Measurements from ENCODE around the gene LRRC7. TPM values are rescaled to one million over a fixed set of nuclear protein-coding genes. Genes with fewer than 3 reads are reported as not detected.

LRRC7 gene
- total RNA-seq, 3 donors from 2014 or later (not counting 1 experiment from before 2014, with no cell fraction given): not detected

GRCh38 chr1:69651656-69652055, 83.9 kb downstream of the LRRC7 start:
- no peaks in the 10 kb centered on the region for H3K36me3 Mint-ChIP-seq
- no peak for TF ChIP-seq CTCF (IDR thresholded peaks at IDR 0.05)
- no peaks in the 10 kb centered on the region for H3K27me3 Mint-ChIP-seq (ENCODE audit: low read depth in 2 of 2)
- Histone ChIP-seq H3K36me3 (ENCODE audit: control insufficient read depth, insufficient read depth, low read length) (no peaks in the 10 kb centered on the region), H3K9me3 (ENCODE audit: control insufficient read depth, insufficient read depth, low read length) (no peaks in the 10 kb centered on the region), H3K27ac (ENCODE audit: low read length) (no peak overlapping the region), H3K4me1 (ENCODE audit: control insufficient read depth, insufficient read depth, low read length) (no peaks in the 10 kb centered on the region), H3K4me3 (ENCODE audit: low read length) (no peak overlapping the region), H3K27me3 (ENCODE audit: control insufficient read depth, insufficient read depth, low read length) (no peaks in the 10 kb centered on the region)
- WGBS (ENCODE audit: insufficient coverage): 30% methylated on average over 1 of the region's 1 CpG
- no peak overlapping the region for H3K27ac Mint-ChIP-seq
- no peak overlapping the region for H3K4me3 Mint-ChIP-seq
- no peaks in the 10 kb centered on the region for H3K4me1 Mint-ChIP-seq
- intact Hi-C loops (cut with micrococcal nuclease): no loop called here
- H3K9me3 Mint-ChIP-seq: peaks cover 6 to 17% of the 10 kb centered on the region in 2 donors
- no peak for ATAC-seq
- no peak for DNase-seq

- Mint-ChIP-seq H3K4me1 (no peaks in the 10 kb centered on the region), H3K9me3 (peaks cover 11 to 18% of the 10 kb centered on the region in 2 donors), H3K36me3 (no peaks in the 10 kb centered on the region), H3K27me3 (ENCODE audit: low read depth in 2 of 2) (no peaks in the 10 kb centered on the region), H3K4me3 (no peak overlapping the region), H3K27ac (no peak overlapping the region)
- no peak overlapping the region for H3K4me3 ChIP-seq (ENCODE audit: low read length)
- TF ChIP-seq CTCF (IDR thresholded peaks at IDR 0.05): no peak
- no peaks in the 10 kb centered on the region for H3K4me1 ChIP-seq (ENCODE audit: control insufficient read depth, insufficient read depth, low read length)
- DNase-seq (no peak), ATAC-seq (no peak)
- no peak overlapping the region for H3K27ac ChIP-seq (ENCODE audit: low read length)
- no peaks in the 10 kb centered on the region for H3K36me3 ChIP-seq (ENCODE audit: control insufficient read depth, insufficient read depth, low read length)
- H3K27me3 ChIP-seq (ENCODE audit: control insufficient read depth, insufficient read depth, low read length): no peaks in the 10 kb centered on the region
- H3K9me3 ChIP-seq (ENCODE audit: control insufficient read depth, insufficient read depth, low read length): no peaks in the 10 kb centered on the region
- intact Hi-C loops (cut with micrococcal nuclease): no loop called here
Measured at GRCh38 chr1:69657971-69658370, 90.2 kb downstream of the LRRC7 start.

- Mint-ChIP-seq H3K36me3 (peaks cover 10% of the 10 kb centered on the region), H3K4me3 (no peak overlapping the region), H3K4me1 (no peaks in the 10 kb centered on the region), H3K27me3 (ENCODE audit: low read depth in 2 of 2) (no peaks in the 10 kb centered on the region), H3K9me3 (peaks cover 14 to 22% of the 10 kb centered on the region in 2 donors), H3K27ac (no peak overlapping the region)
- WGBS (ENCODE audit: insufficient coverage): 60% methylated on average over 1 of the region's 1 CpG
- Histone ChIP-seq H3K4me3 (ENCODE audit: low read length) (no peak overlapping the region), H3K9me3 (ENCODE audit: control insufficient read depth, insufficient read depth, low read length) (no peaks in the 10 kb centered on the region), H3K36me3 (ENCODE audit: control insufficient read depth, insufficient read depth, low read length) (no peaks in the 10 kb centered on the region), H3K27me3 (ENCODE audit: control insufficient read depth, insufficient read depth, low read length) (no peaks in the 10 kb centered on the region), H3K27ac (ENCODE audit: low read length) (no peak overlapping the region), H3K4me1 (ENCODE audit: control insufficient read depth, insufficient read depth, low read length) (no peaks in the 10 kb centered on the region)
- ATAC-seq: no peak
- intact Hi-C loops (cut with micrococcal nuclease): no loop called here
- no peak for TF ChIP-seq CTCF (IDR thresholded peaks at IDR 0.05)
- no peak for DNase-seq
Measured at GRCh38 chr1:69661686-69662085, 94.0 kb downstream of the LRRC7 start.

- H3K27ac ChIP-seq (ENCODE audit: low read length): no peak overlapping the region
- DNase-seq: no peak
- Mint-ChIP-seq H3K27ac (no peak overlapping the region), H3K4me3 (no peak overlapping the region), H3K36me3 (peaks cover 10% of the 10 kb centered on the region), H3K27me3 (ENCODE audit: low read depth in 2 of 2) (no peaks in the 10 kb centered on the region), H3K9me3 (peaks cover 19 to 29% of the 10 kb centered on the region in 2 donors), H3K4me1 (no peaks in the 10 kb centered on the region)
- H3K36me3 ChIP-seq (ENCODE audit: control insufficient read depth, insufficient read depth, low read length): no peaks in the 10 kb centered on the region
- WGBS (ENCODE audit: insufficient coverage): 83% methylated on average over 2 of the region's 2 CpGs
- H3K9me3 ChIP-seq (ENCODE audit: control insufficient read depth, insufficient read depth, low read length): no peaks in the 10 kb centered on the region
- ATAC-seq: no peak
- no peak overlapping the region for H3K4me3 ChIP-seq (ENCODE audit: low read length)
- intact Hi-C loops (cut with micrococcal nuclease): no loop called here
- H3K4me1 ChIP-seq (ENCODE audit: control insufficient read depth, insufficient read depth, low read length): no peaks in the 10 kb centered on the region
- no peaks in the 10 kb centered on the region for H3K27me3 ChIP-seq (ENCODE audit: control insufficient read depth, insufficient read depth, low read length)
- TF ChIP-seq CTCF (IDR thresholded peaks at IDR 0.05): no peak
Measured at GRCh38 chr1:69662321-69662720, 94.6 kb downstream of the LRRC7 start.

All from natural killer cell (primary cell).